Loucy (cell line): ENCODE data around the gene XPC.

Experiments
- EZH2phosphoT487 ChIP-seq: fragments of 200-600 bp; IDR thresholded peaks from 2 replicates; pipeline ENCODE4 v1.6.1; 2018; ENCODE audit warnings: antibody characterized with exemption, mild to moderate bottlenecking, moderate library complexity, borderline replicate concordance
- TF ChIP-seq, protein P1 (sequence below): fragments of 200-600 bp; sonication (generic); conservative IDR thresholded peaks from 2 replicates; pipeline ENCODE4 v1.5.1; 2014; ENCODE audit warnings: mild to moderate bottlenecking, antibody characterized with exemption, low read length

DNA sequence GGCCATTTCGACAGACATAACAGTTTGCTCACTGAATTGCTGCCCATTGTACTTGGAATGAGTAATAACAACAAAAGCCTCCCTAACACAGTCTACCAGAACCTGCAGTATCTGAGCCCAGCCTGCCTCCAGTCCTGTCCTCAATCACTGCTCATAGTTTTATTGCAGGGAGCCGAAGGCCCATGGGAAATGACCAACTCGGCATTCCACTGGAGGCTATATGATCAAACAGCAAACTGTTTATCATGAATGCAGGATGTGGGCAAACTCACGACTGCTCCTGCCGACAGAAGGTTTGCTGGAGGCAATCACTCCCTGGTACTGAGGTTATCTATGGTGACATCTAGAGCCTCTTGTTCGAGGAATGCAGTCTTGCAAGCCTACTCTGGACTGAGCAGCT lies 46.5 kb upstream of the XPC start:
- TF ChIP-seq, protein P1, sequence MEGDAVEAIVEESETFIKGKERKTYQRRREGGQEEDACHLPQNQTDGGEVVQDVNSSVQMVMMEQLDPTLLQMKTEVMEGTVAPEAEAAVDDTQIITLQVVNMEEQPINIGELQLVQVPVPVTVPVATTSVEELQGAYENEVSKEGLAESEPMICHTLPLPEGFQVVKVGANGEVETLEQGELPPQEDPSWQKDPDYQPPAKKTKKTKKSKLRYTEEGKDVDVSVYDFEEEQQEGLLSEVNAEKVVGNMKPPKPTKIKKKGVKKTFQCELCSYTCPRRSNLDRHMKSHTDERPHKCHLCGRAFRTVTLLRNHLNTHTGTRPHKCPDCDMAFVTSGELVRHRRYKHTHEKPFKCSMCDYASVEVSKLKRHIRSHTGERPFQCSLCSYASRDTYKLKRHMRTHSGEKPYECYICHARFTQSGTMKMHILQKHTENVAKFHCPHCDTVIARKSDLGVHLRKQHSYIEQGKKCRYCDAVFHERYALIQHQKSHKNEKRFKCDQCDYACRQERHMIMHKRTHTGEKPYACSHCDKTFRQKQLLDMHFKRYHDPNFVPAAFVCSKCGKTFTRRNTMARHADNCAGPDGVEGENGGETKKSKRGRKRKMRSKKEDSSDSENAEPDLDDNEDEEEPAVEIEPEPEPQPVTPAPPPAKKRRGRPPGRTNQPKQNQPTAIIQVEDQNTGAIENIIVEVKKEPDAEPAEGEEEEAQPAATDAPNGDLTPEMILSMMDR = no peak
- no peak for TF ChIP-seq EZH2phosphoT487
